ENCODE results near the gene UFSP2.

- TF ChIP-seq POLR2A (IDR thresholded peaks at IDR 0.05; ENCODE audit: low read depth, low read length) (no peak), POLR2AphosphoS5 (IDR thresholded peaks at IDR 0.05; ENCODE audit: low read depth, low read length) (no peak), TAF1 (IDR thresholded peaks at IDR 0.05; ENCODE audit: borderline replicate concordance, low read depth, low read length) (no peak)
Observed at GRCh38 chr4:185465707-185466106, 39.9 kb upstream of the UFSP2 start.

Measured in GM12892 (cell line).